Measurements from ENCODE around the gene INTS4. TPM values are rescaled to one million over a fixed set of nuclear protein-coding genes. Genes with fewer than 3 reads are reported as not detected.
A peak's percentile ranks its signal among the peaks of the same experiment; 100 is the strongest.
"Not testable (repeated sequence)": the region's sequence is repeated elsewhere in the genome, so short reads cannot be mapped to it uniquely, and the experiment has no call there.

The INTS4 gene
- total RNA-seq, 1 experiment from 2014 or later = 25.2 TPM

DNA sequence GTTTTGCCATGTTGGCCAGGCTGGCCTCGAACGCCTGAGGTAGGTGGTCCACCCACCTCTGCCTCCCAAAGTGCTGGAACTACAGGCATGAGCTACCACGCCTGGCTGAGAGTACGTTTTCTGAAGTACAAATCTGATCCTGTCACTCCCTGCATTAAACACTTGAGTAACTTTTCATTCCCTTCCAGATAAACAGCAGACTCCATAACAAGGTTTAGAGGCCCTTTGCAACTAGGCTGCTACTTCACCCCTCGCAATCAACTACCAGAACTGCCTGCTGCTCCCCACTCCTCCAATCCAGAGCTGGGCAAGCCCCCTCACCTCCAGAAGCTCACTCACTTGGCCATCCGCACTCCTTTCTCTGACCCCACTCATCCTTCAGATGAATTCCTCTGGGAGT lies 27.1 kb upstream of the INTS4 start:
- CTCF ChIA-PET = interaction anchor here (0.6 to 3.0 kb wide), 5 partner anchors 13 to 1379 kb away, joined by 3 to 18 read pairs (median 5); no protein-coding TSS in a partner anchor
- POLR2A ChIA-PET = interaction anchor here (1.0 to 1.4 kb wide), 4 partner anchors 14 to 29 kb away, joined by 3 to 4 read pairs (median 4); partner anchors contain the start of gene INTS4

DNA sequence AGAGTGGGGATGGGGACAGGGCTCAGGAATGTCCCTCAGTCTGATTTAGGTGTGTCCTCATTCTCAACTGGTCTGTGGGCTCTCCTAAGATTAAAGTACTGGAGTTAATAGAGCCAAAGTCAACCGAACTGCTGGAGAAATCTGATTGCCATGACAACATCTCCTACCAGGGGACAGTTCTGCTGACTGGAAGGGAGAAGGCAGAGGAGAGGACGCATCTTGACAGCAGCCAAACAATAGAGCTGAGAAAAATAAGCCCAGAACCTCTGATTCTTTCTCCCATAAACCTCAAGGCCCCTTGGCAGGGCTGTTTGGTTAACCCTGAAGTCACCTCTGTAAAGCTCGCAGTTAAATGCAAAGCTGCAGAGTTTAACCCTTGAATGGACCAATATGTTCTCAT lies 25.8 kb upstream of the INTS4 start:
- no peak for DNase-seq (ENCODE audit: unreplicated experiment)
- Mint-ChIP-seq H3K4me3 (ENCODE audit: unreplicated experiment) (no peak overlapping the region), H3K27ac (ENCODE audit: low read depth, unreplicated experiment) (no peak overlapping the region), H3K27me3 (ENCODE audit: insufficient read depth, unreplicated experiment) (no peaks in the 10 kb centered on the region), H3K4me1 (ENCODE audit: insufficient read depth, unreplicated experiment) (peaks cover 25% of the 10 kb centered on the region), H3K9me3 (ENCODE audit: unreplicated experiment) (no peaks in the 10 kb centered on the region), H3K36me3 (ENCODE audit: insufficient read depth, unreplicated experiment) (no peaks in the 10 kb centered on the region)
- no TSS peak for BruUV-seq (replicated peaks)
- ChIA-PET POLR2A (interaction anchor here (1.0 to 1.2 kb wide), 3 partner anchors 20 to 27 kb away, joined by 3 to 4 read pairs (median 3); no protein-coding TSS in a partner anchor), CTCF (interaction anchor here (3.0 kb wide), 1 partner anchor 26 kb away, joined by 18 read pairs; no protein-coding TSS in a partner anchor)
- TF ChIP-seq, protein P1, sequence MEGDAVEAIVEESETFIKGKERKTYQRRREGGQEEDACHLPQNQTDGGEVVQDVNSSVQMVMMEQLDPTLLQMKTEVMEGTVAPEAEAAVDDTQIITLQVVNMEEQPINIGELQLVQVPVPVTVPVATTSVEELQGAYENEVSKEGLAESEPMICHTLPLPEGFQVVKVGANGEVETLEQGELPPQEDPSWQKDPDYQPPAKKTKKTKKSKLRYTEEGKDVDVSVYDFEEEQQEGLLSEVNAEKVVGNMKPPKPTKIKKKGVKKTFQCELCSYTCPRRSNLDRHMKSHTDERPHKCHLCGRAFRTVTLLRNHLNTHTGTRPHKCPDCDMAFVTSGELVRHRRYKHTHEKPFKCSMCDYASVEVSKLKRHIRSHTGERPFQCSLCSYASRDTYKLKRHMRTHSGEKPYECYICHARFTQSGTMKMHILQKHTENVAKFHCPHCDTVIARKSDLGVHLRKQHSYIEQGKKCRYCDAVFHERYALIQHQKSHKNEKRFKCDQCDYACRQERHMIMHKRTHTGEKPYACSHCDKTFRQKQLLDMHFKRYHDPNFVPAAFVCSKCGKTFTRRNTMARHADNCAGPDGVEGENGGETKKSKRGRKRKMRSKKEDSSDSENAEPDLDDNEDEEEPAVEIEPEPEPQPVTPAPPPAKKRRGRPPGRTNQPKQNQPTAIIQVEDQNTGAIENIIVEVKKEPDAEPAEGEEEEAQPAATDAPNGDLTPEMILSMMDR (IDR thresholded peaks at IDR 0.05; ENCODE audit: unreplicated experiment) = no peak
- intact Hi-C loops (cut with micrococcal nuclease) = no loop called here

More for the DNA sequence above, 27.1 kb upstream of the INTS4 start:
- Mint-ChIP-seq H3K36me3 (ENCODE audit: insufficient read depth, unreplicated experiment) (no peaks in the 10 kb centered on the region), H3K4me3 (ENCODE audit: unreplicated experiment) (no peak overlapping the region), H3K4me1 (ENCODE audit: insufficient read depth, unreplicated experiment) (peaks cover 25% of the 10 kb centered on the region), H3K27ac (ENCODE audit: low read depth, unreplicated experiment) (no peak overlapping the region), H3K9me3 (ENCODE audit: unreplicated experiment) (no peaks in the 10 kb centered on the region), H3K27me3 (ENCODE audit: insufficient read depth, unreplicated experiment) (no peaks in the 10 kb centered on the region)
- intact Hi-C loops (cut with micrococcal nuclease) = no loop called here
- TF ChIP-seq, protein P1 (IDR thresholded peaks at IDR 0.05; ENCODE audit: unreplicated experiment) = no peak
- no peak for DNase-seq (ENCODE audit: unreplicated experiment)
- BruUV-seq (replicated peaks) = no TSS peak

DNA sequence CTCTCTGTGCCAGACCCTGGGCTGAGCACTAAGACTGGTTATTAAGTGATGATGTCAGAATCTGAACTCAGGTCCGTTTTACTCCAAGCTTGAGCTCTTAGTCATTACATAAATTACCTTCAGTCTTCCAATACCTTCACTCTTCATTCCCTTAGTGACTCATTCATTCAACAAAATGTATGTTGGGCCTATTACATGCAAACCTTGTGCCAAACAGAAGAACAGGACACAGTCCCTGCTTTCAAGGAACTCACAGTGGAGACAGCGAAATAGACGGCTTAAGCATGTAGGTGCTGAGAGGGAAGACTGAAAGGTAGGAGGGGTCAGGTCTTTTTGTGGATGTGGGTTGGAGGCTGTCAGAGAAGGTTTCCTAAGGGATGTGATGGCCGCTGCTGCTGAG lies 25.3 kb upstream of the INTS4 start:
- Mint-ChIP-seq H3K9me3 (ENCODE audit: unreplicated experiment) (no peaks in the 10 kb centered on the region), H3K36me3 (ENCODE audit: insufficient read depth, unreplicated experiment) (no peaks in the 10 kb centered on the region), H3K27me3 (ENCODE audit: insufficient read depth, unreplicated experiment) (no peaks in the 10 kb centered on the region), H3K4me1 (ENCODE audit: insufficient read depth, unreplicated experiment) (peaks cover 25% of the 10 kb centered on the region), H3K4me3 (ENCODE audit: unreplicated experiment) (no peak overlapping the region), H3K27ac (ENCODE audit: low read depth, unreplicated experiment) (no peak overlapping the region)
- TF ChIP-seq, protein P1 (IDR thresholded peaks at IDR 0.05; ENCODE audit: unreplicated experiment) = no peak
- no TSS peak for BruUV-seq (replicated peaks)
- CTCF ChIA-PET = interaction anchor here (3.0 kb wide), 1 partner anchor 27 kb away, joined by 18 read pairs; no protein-coding TSS in a partner anchor
- intact Hi-C loops (cut with micrococcal nuclease) = no loop called here
- POLR2A ChIA-PET = interaction anchor here (0.9 kb wide), 1 partner anchor 10 kb away, joined by 3 read pairs; no protein-coding TSS in a partner anchor
- peak; percentile 48 for DNase-seq (ENCODE audit: unreplicated experiment)

DNA sequence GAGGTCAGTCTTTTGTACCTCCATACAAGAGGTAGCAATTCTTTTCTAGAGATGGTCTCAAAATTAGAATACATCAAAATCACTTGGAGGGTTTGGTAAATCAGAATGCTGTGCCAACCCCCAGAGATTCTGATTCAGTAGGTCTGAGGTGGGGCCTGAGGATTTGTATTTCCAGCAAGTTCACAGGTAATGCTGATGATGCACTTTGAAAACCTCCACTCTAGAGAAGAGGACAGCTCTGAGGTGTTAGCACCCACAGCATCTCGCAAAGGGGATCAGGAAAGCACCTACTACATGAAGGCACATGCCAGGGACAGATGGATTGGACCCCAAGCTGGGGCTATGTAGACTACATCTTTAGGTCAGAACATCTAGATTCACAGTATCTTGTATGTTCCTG lies 21.4 kb upstream of the INTS4 start:
- Mint-ChIP-seq H3K4me1 (ENCODE audit: insufficient read depth, unreplicated experiment) (peaks cover 11% of the 10 kb centered on the region), H3K27me3 (ENCODE audit: insufficient read depth, unreplicated experiment) (no peaks in the 10 kb centered on the region), H3K36me3 (ENCODE audit: insufficient read depth, unreplicated experiment) (no peaks in the 10 kb centered on the region), H3K9me3 (ENCODE audit: unreplicated experiment) (no peaks in the 10 kb centered on the region), H3K4me3 (ENCODE audit: unreplicated experiment) (no peak overlapping the region), H3K27ac (ENCODE audit: low read depth, unreplicated experiment) (no peak overlapping the region)
- TF ChIP-seq, protein P1 (IDR thresholded peaks at IDR 0.05; ENCODE audit: unreplicated experiment) = no peak
- intact Hi-C loops (cut with micrococcal nuclease) = no loop called here
- no TSS peak for BruUV-seq (replicated peaks)
- ChIA-PET POLR2A (interaction anchor here (0.6 kb wide), 1 partner anchor 196 kb away, joined by 3 read pairs; no protein-coding TSS in a partner anchor), CTCF (interaction anchor here (0.6 to 2.4 kb wide), 2 partner anchors 17 to 196 kb away, joined by 3 to 11 read pairs; no protein-coding TSS in a partner anchor)
- DNase-seq (ENCODE audit: unreplicated experiment) = no peak

DNA sequence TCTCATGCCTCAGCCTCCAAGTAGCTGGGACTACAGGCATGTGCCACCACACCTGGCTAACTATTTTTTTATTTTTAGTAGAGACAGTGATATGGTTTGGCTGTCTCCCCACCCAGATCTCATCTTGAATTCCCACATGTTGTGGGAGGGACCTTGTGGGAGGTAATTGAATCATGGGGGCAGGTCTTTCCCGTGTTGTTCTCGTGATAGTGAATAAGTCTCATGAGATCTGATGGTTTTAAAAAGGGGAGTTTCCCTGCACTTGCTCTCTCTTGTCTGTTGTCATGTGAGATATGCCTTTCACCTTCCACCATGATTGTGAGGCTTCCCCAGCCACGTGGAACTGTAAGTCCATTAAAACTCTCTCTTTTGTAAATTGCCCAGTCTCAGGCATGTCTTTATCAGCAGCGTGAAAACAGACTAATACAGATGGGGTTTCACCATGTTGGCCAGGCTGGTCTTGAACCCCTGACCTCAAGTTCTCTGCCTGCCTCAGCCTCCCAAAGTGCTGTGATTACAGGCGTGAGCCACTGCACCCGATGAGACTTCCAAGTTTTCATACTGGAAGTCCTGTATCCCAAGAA lies 20.6 kb upstream of the INTS4 start:
- H3K9me3 Mint-ChIP-seq (ENCODE audit: unreplicated experiment); H3K27me3 Mint-ChIP-seq (ENCODE audit: insufficient read depth, unreplicated experiment); BruUV-seq (replicated peaks); H3K27ac Mint-ChIP-seq (ENCODE audit: low read depth, unreplicated experiment); H3K4me3 Mint-ChIP-seq (ENCODE audit: unreplicated experiment); H3K36me3 Mint-ChIP-seq (ENCODE audit: insufficient read depth, unreplicated experiment); intact Hi-C loops (cut with micrococcal nuclease); DNase-seq (ENCODE audit: unreplicated experiment); H3K4me1 Mint-ChIP-seq (ENCODE audit: insufficient read depth, unreplicated experiment); POLR2A ChIA-PET: not testable (repeated sequence)
- CTCF ChIA-PET = interaction anchor here (0.7 to 2.4 kb wide), 3 partner anchors 16 to 32 kb away, joined by 3 to 11 read pairs (median 3); no protein-coding TSS in a partner anchor

Data from MCF 10A (cell line).